ENCODE measurements around the gene MEIOC. TPM values are rescaled to one million over a fixed set of nuclear protein-coding genes. Genes with fewer than 3 reads are reported as not detected.

Gene MEIOC
- total and polyA plus RNA-seq, 9 of the 15 experiments (the other 6 are each of a cell fraction or from before 2014, with no cell fraction given), result 0.04 to 0.23 (median 0.06) TPM; not detected in 5

- no peak for TF ChIP-seq ATF4 (CRISPR knock-in tag; IDR thresholded peaks at IDR 0.05)
- no peak for TF ChIP-seq CCNT2 (IDR thresholded peaks at IDR 0.05; ENCODE audit: borderline replicate concordance, extremely low read depth, insufficient read length, low read depth, low read length)
- peak; percentile 64; the same call in 1 of the 2 replicates for TF ChIP-seq SMARCA5 (IDR thresholded peaks at IDR 0.05)
- TF ChIP-seq SLC30A9 (CRISPR knock-in tag; IDR thresholded peaks at IDR 0.05), result no peak
- TF ChIP-seq ATF7 (IDR thresholded peaks at IDR 0.05), result peak; percentile 75; the same call in 1 of the 2 replicates
- no peak for TF ChIP-seq MEIS2 (IDR thresholded peaks at IDR 0.05; ENCODE audit: partially characterized antibody)
- peak; percentile 56 for TF ChIP-seq ARID4B (CRISPR knock-in tag; IDR thresholded peaks at IDR 0.05)
- TF ChIP-seq VEZF1 (CRISPR knock-in tag; IDR thresholded peaks at IDR 0.05), result no peak
- no peak for TF ChIP-seq SRSF3 (IDR thresholded peaks at IDR 0.05; ENCODE audit: insufficient read depth, low read length)
- TF ChIP-seq AFF1 (IDR thresholded peaks at IDR 0.05; ENCODE audit: low read depth in 1 of 2, partially characterized antibody in 2 of 2), result peak; percentile 33 to 70
- TF ChIP-seq SFPQ (IDR thresholded peaks at IDR 0.05; ENCODE audit: low read depth, low read length), result no peak
- TF ChIP-seq BMI1 (IDR thresholded peaks at IDR 0.05; ENCODE audit: low read length), result no peak
Measured at GRCh38 chr17:44708401-44709263, 52.4 kb downstream of the MEIOC start, which contains the start of gene DBF4B (continued).

Measured in K562 (cell line).